EL (cell line): ENCODE results near the gene SDCCAG8.

ENCODE experiments used
- DNase-seq: peaks from one replicate; pipeline ENCODE4 v3.0.0-alpha.2; 2016

Gene SDCCAG8

GRCh38 chr1:243513726-243514491, 258.1 kb downstream of the SDCCAG8 start:
- peak; percentile 78 for DNase-seq

DNA sequence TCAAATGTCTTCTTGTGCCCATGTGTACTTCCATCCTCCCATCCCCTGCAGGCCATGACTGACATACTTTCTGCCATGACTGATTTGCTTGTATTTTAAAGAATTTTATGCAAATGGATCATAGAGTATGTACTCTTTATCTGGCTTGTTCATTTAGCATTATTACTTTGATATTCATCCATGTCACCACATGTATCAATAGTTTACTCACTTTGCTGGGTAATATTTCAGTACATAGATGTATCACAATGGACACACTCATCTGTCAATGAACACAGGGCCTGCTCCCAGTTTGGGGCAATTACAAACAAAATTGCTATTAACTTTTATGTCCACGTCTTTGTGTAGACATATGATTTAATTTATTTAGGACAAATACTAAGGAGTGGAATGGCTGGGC, 259.1 kb downstream of the SDCCAG8 start:
- no peak for DNase-seq

GRCh38 chr1:243520831-243521230, 265.0 kb downstream of the SDCCAG8 start:
- DNase-seq, result no peak

DNA sequence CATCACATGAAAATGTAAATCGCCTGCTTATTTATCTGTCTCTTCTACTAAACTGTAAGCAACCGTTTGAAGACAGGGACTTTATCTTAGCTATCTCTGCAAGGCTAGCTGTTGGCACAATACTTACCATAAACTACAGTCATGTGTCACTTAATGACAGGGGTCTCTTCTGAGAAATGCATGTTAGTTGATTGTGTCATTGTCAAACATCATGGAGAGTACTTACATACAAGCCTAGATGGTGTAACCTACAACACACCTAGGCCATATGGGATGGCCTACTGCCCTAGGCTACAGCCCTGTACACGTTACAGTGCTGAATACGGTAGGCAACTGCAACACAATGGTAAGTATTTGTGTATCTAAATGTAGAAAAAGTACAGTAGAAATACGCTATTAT, 267.9 kb downstream of the SDCCAG8 start:
- DNase-seq, result no peak

DNA sequence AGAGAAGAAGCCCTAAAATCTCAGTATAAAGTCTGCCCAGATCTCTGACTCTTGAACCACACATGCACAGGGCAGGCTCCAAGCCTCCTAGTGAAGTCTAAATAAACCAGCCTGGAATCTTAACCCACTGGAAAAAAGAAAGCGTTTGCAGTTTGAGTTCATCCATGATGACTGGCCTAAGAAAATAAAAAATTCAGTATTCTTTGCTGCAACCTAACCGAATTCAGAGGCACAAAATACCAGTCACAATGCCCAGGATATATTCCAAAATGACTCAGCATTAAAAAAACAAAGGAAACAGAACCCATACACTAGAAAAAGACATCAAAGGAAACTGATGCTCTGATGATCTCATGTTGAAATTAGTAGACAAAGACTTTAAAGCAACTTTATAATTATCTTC, 269.2 kb downstream of the SDCCAG8 start:
- peak; percentile 79 for DNase-seq

DNA sequence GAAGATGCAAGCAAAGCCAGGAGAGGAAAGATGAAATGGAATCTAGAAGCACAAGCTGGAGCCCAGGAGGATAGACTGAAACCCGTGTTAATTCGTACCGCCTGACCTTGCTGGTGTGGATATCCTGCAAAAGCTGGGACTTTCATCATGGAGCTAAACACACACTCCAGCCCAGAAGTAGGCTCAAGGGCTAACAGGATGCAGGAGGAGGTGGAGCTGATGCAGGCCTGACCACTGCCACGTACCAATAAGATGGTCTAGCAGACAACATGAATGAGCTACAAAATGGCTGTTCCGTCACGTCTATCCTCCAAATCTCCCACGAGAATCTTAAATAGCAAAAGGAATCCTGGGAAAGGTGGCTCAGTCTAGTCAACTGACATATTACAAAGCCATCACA, 270.3 kb downstream of the SDCCAG8 start:
- no peak for DNase-seq

- DNase-seq, result no peak
These were observed 272.7 kb downstream of the SDCCAG8 start for GRCh38 chr1:243528459-243529121.

- no peak for DNase-seq
These were observed 273.7 kb downstream of the SDCCAG8 start for GRCh38 chr1:243529512-243529911.

GRCh38 chr1:243535014-243535413, 279.2 kb downstream of the SDCCAG8 start:
- DNase-seq, result no peak

GRCh38 chr1:243539636-243540035, 283.8 kb downstream of the SDCCAG8 start:
- no peak for DNase-seq

DNA sequence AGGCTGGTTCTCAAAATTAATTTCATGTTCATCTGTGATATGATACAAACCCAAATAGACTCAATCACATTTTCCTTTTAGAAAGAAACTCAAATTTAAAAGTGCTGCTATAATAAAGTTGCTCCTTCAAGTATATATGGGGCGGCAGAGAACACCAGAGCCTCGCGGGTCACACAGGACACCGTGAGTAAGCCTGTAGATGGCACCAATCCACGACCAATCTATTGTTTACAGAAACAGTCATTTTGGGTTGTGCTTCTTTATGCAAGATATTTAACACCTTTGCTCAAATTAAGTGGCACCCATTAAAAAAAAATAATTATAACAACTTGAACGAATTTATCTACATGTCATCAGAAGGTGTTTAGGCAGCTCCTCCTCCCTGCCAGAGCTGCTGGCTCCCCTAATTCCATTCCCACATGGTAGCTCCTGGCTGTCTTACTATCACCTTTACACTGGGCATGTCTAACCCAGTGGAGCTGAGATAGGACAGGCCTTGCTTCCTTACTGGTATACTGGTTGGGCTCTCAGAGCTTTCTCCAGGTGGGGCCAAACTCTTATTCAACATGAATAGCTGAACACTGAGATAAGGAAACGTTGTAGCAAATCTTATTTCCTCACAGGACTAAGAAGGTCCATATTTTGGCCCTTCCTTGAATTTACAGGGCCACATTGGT, 287.0 kb downstream of the SDCCAG8 start:
- DNase-seq, result no peak

DNA sequence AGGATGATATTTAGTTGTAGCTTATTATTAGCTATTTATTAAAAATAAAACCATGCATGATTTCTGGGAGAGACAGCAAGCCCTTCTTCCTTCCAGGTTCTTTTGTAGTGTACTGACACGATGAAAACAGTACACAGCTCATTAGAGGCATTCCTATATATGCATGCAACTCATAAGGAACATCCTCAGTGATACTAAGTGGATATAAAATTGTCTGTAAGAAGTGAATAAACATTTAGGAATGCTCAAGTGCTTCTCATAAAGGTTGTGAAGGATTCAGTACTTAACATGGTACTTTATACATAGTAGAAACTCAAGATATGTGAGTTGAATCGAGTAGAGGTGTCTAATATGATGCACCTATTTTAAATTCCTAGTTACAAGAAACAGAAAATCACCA, 287.7 kb downstream of the SDCCAG8 start:
- no peak for DNase-seq

DNA sequence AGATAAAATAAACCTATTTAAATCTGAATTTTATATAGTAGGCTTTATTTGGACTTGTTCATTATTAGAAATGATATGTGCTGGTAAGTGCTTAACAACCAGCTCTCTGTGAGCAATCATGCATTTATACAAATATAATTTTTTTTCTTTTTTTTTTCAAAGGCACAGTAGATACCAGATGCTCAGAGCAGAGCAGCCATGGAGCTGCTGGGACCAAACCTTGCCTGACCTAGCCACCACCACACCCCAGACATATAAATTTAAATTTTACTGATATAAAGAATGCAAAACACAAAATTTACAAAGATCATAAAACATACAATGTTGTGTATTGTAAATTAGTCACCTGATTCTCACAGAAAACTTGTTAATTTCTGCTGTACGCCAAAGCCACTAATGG, 290.6 kb downstream of the SDCCAG8 start:
- DNase-seq, result no peak

DNA sequence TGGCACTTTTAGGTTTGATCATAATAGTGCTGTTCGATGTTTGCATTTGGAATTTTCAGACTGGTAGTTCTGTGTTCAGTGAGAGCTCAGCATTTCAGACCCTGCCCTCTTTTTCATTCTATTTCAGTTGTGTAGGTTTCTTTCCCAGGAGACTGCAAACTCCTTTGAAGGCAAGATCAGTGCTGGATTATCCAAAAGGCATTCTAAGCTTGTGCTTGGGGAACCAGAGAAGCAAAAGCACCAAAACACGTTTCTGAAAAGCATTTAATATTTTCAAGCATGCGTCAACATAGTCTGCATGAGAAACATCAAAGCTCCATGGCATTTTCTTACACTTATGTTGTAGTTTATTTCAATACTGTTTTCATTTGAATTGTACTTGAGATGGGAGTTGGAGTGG, 292.1 kb downstream of the SDCCAG8 start:
- DNase-seq, result no peak

DNA sequence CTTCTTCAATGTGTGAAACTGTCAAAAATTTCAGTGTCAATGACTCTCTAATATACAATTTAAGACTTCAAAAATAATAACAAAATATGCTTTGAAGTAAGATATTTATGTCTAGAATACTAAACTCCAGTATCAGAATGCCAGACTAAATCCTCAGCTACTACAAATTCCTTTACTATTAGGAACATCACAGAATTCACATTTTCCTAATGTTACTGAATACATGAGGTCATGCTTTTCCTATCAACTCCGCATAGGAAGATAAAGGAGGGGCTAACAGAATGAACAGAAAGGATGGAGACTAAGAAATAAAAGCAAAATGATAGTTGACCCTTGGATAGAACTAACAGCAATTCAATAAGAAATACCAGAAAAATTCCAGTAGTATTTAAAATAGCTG, 292.7 kb downstream of the SDCCAG8 start:
- DNase-seq, result no peak

DNA sequence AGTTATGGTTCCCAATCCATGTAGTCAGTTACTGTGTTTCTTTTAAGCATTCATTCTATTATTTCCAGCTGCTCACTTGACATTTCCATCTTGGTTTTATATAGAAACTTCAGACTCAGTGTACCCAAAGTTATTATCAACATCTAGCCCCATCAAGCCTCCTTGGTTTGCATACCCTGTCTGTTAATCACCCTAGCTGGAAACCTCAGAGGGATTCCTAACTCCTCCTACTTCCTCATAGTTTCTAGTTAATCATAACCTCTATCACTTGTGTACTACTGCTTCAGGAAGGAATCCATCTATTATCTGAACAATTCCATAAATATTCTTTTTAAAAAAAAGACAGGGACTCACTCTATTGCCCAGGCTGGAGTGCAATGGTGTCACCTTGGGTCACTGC, 293.3 kb downstream of the SDCCAG8 start:
- peak; percentile 85 for DNase-seq
